22Rv1 (cell line): ENCODE data around the gene GRIA4.

Experiments
- CTCF ChIP-seq: fragments of 450-650 bp; IDR thresholded peaks from 2 replicates; pipeline ENCODE4 v1.5.1; 2017; ENCODE audit warnings: mild to moderate bottlenecking
- ZFX ChIP-seq: fragments of 450-650 bp; IDR thresholded peaks from 2 replicates; pipeline ENCODE4 v1.6.1; 2017; ENCODE audit warnings: antibody characterized with exemption, borderline replicate concordance

GRCh38 chr11:106031202-106031810, 421.4 kb downstream of the GRIA4 start:
- TF ChIP-seq CTCF: no peak
- TF ChIP-seq ZFX: no peak
